AG10803 (cell line): ENCODE measurements around the gene CLSTN1.

Experiments
- DNase-seq: peaks from one replicate; pipeline ENCODE4 v3.0.0; 2010; ENCODE audit warnings: low read depth
- H3K4me3 ChIP-seq: 2 replicates; pipeline ENCODE4 v1.5.1; 2011; ENCODE audit warnings: mild to moderate bottlenecking, low read length, control low read depth
- CTCF ChIP-seq: conservative IDR thresholded peaks from 2 replicates; pipeline ENCODE4 v1.5.1; 2011; ENCODE audit warnings: mild to moderate bottlenecking, low read length, control low read depth, inconsistent platforms

The CLSTN1 gene

GRCh38 chr1:9680091-9680490 is 143.7 kb downstream of the CLSTN1 start:
- no peak for TF ChIP-seq CTCF
- DNase-seq, result no peak

More at GRCh38 chr1:9680091-9680490, 143.7 kb downstream of the CLSTN1 start:
- H3K4me3 ChIP-seq, result no peak overlapping the region
